Inflammatory macrophage (primary cell): ENCODE results near the gene SLC8A1.

Source experiments
- DNase-seq, 2 donors: peaks; one replicate each; pipeline ENCODE4 v3.0.0-alpha.2; 2020 to 2022

Gene SLC8A1

GRCh38 chr2:40131081-40131704 lies 320.7 kb downstream of the SLC8A1 start:
- no peak for DNase-seq

DNA sequence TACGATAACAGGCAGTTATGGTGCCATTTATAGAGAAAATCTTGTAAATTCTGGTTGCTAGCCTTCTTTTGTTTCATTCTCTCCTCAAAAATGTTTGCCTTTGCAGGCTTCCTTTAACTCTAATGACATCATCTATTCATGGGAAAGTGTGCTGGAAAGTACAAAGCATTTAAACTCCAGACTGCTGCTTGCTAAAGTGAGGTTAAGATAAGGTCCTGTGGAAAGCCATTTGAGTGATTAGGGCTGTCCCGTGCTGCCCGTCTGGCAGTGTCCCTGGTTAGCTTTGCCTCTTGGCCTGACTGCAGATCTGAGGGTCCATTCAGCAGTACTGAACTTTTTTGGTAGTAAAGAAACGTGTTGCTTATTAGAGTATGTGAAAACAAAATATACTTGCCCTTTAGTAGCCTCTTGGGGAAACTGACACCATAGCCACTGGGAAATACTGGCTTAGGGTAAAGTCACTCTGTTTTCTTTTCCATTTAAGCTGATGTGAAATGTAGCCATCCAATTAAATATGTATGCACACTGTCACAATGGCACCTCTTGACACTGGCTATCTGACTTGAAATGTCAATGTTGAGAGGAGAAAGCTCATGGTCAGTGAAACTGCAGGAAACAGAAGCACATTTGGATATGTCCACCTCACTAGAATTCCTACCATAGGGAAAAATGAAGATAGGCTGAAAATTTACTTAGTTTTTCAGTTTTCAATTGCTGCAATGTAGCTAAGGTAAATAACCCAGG lies 321.5 kb downstream of the SLC8A1 start:
- DNase-seq, result no peak

- no peak for DNase-seq
These were observed 322.2 kb downstream of the SLC8A1 start for GRCh38 chr2:40129725-40130124.

DNA sequence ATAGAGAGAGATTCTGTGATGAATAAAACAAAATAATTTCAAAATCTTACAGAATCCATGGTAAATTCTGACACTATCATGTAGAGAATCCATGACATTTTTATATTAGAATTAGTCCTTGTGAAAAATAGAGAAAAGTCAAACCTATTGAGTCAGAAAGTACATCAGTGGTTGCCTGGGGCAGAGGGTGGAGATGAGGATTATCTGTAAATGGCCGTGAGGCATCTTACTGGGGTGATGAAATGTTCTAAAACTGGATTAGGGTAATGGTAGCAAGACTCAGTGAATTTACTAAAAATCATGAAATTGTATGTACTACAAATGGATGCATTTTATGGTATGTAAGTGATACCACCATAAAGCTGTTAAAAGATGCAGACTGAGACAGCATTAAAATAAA lies 323.1 kb downstream of the SLC8A1 start:
- DNase-seq, result no peak

DNA sequence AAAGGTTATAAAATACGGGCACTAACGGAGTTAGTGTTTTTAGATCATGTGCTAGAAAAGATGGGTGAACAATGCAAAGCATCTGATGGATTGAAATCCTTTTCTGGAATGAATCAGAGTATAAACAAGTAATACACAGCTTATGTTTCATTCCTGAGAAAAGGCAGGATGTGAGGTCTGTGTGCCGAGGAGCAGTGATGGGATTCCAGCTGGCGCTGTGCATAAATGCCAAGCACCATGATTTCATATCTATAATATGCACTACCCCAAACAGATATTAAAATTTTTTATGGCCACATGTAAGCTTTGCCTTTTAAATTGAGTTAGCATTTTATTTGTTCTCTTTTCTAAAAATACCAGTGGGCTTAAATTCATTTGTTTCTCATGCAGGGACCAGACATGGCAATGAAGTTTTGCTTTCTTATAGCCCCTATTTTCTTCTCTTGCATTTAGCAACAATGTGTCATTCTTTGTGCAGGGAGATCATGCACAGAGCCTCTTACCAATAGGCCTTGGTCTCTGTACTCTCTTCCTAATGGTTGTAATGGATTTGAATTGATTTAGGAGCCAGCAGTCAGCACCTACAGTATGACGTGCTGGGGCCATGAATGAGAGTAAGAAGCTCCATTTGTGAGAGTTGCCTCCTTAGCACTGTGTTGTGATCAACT lies 323.9 kb downstream of the SLC8A1 start:
- DNase-seq, result no peak

GRCh38 chr2:40127146-40127545 lies 324.7 kb downstream of the SLC8A1 start:
- no peak for DNase-seq

- no peak for DNase-seq
These were observed 325.9 kb downstream of the SLC8A1 start for GRCh38 chr2:40126006-40126405.

GRCh38 chr2:40123746-40124145 lies 328.1 kb downstream of the SLC8A1 start:
- no peak for DNase-seq

DNA sequence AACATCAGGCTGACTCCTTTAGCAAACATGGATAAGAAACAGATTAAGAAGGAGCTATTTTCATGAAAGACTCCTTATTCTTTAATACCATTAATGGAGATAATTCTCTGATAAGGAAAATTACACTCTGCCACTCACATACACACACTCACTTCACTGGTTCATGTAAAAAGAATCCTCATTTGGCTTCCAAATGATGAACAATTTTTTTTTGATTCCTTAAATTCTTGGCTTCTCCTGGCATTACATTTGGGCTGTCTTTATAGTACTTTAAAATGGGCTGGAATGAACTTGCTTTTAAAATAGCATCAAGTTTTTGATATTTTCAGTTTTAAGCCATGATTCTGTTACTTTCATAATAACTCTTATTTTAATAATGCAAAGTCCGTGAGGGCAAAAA lies 328.6 kb downstream of the SLC8A1 start:
- DNase-seq, result no peak

DNA sequence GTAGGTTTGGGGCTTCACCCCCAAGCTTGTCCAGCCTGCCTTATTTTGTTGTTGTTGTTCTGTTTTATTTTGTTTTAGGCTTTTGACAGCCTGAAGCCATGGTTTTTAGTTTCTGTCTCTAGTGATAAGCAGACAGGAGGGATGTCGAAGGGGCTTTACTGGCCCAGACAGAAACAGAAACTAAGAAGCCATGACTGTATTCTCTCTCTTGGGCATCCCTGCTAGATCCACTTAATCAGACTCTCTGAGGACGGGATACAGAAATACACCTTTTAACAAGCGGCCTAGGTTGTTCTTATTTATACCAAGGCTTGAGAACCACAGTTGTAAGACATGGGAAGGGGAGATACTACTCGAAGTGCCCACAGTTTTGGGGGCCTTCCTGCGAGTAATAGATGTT lies 330.9 kb downstream of the SLC8A1 start:
- no peak for DNase-seq

- DNase-seq, result no peak
These were observed 331.9 kb downstream of the SLC8A1 start for GRCh38 chr2:40120026-40120425.

- no peak for DNase-seq
These were observed 333.3 kb downstream of the SLC8A1 start for GRCh38 chr2:40118622-40119021.

DNA sequence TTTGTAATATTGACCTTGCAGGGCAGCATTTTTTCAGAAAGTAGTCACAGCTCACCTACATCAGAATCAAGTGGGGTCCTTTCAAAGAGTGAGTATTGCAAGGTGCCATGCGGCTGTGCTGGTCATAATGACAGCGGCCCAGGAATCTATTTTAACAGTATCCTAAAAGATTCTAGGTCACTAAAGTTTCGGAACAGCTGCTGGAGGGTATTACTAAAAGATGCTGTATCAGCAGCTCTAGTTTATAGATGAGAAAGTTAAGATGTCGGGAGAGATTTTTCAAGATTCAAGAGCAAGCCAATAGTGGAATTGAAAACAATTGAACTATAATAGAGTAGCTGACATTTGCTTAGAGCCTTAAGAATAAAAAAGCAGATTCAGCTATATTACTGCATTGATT lies 336.0 kb downstream of the SLC8A1 start:
- DNase-seq, result no peak

DNA sequence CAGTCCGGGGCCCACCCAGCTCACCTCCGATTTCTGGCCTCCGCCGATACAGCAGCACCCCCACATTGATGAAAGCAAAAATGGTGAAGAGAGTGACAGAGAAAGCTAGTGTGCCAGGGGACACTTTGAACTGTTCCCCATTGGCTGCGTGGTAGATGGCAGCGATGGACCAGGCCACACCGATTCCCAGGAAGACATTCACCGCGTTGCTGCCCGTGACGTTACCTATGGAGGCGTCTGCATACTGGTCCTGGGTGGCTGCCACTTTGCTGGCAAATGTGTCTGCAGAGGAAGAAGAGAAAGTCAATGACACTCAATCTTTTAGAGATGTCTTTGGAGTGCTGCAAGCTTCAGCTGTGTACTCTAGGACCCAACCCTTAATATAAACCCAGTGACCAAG lies 336.5 kb downstream of the SLC8A1 start:
- no peak for DNase-seq

- DNase-seq, result no peak
These were observed 337.9 kb downstream of the SLC8A1 start for GRCh38 chr2:40113997-40114396.

GRCh38 chr2:40113272-40113968 lies 338.5 kb downstream of the SLC8A1 start:
- no peak for DNase-seq

- DNase-seq, result no peak
These were observed 342.5 kb downstream of the SLC8A1 start for GRCh38 chr2:40109381-40109780.

DNA sequence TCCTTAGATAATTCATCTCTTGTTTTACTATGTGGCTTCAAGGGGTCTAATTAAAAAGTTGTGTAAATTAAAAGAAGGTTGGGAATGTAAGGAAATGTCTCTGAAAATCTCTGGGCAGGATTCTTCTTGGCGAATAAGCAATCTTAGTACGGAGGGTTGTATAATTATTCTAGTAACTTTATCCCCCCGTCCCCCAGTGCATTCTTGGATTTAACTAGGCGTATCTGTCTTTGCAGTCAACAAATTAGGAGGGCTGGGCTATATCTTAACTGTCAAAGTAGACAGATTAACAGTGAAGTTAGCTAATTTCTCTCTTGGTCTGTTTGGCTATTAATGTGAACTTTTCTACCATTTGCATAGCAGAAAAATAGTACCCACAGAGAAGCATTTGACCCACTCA lies 343.0 kb downstream of the SLC8A1 start:
- DNase-seq, result no peak

GRCh38 chr2:40106061-40106460 lies 345.8 kb downstream of the SLC8A1 start:
- no peak for DNase-seq

- DNase-seq, result no peak
These were observed 346.3 kb downstream of the SLC8A1 start for GRCh38 chr2:40105593-40105992.

GRCh38 chr2:40103590-40103989 lies 348.3 kb downstream of the SLC8A1 start:
- no peak for DNase-seq

DNA sequence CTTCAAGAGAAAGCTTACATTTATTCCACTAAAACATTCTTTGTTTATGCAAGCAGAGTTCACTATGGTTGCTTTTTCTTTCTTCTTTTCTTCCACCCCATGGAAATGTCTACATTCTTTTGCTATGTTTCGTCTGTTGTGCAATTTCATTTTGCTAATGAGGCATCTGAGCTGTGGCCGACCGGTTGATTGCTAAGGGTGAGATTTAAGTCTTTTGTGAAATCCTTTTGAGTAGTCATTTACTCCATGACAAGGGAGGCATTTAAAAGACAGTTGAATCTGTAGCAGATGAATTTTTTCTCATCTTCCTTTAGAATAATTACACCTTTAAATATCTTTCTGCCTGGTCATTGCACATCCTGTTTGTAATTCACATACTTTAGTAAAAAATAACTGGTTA lies 348.7 kb downstream of the SLC8A1 start:
- DNase-seq, result no peak

GRCh38 chr2:40102447-40102846 lies 349.4 kb downstream of the SLC8A1 start:
- DNase-seq, result no peak
